AG04449 (cell line): Measurements from ENCODE around the gene HMHB1.

ENCODE experiments used
- CTCF ChIA-PET: fragments of 350-600 bp; formaldehyde crosslinking; extraction: SDS; loops from one replicate; lab custom pipeline; 2021; ENCODE audit warnings: antibody characterized with exemption; lab: Yijun Ruan, JAX
- POLR2A ChIA-PET: fragments of 400-600, 350-600 bp; formaldehyde crosslinking; extraction: SDS; loops from one replicate; lab custom pipeline; 2020; ENCODE audit warnings: antibody characterized with exemption, inconsistent platforms; lab: Yijun Ruan, JAX
- DNase-seq: peaks from one replicate; pipeline ENCODE4 v3.0.0-alpha.2; 2010; ENCODE audit warnings: low read depth, low spot score
- H3K4me3 ChIP-seq: 2 replicates; pipeline ENCODE4 v1.5.1; 2011; ENCODE audit warnings: low read depth, mild to moderate bottlenecking, control low read depth, low read length
- TF ChIP-seq, protein P1 (sequence below): IDR thresholded peaks from one replicate; pipeline ENCODE4 v1.5.1; 2011; ENCODE audit warnings: mild to moderate bottlenecking, moderate library complexity, low read length, control low read depth, inconsistent platforms; ENCODE audit not compliant: insufficient read depth; ENCODE audit errors: missing control alignments

The HMHB1 gene

DNA sequence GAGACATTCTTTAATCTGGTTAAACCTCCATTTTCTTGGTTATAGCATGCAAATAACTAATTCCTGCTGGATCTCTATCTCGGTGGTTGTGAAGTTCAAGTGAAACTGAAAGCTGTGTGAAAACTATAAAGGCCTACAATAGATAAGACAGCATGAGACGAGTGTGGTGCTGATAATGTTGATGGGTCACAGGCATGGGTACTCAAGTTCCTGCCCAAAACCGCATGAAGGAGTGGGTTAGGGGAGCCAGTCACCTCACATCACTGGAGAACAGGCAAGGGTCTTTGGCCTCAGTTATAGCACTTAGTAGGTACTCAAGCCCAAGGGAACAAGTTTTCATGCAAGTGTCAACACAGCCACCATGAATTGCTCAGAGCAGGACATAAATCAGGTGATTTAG lies 16.7 kb downstream of the HMHB1 start:
- POLR2A ChIA-PET, result no interaction called here
- no peak overlapping the region for H3K4me3 ChIP-seq
- TF ChIP-seq, protein P1, sequence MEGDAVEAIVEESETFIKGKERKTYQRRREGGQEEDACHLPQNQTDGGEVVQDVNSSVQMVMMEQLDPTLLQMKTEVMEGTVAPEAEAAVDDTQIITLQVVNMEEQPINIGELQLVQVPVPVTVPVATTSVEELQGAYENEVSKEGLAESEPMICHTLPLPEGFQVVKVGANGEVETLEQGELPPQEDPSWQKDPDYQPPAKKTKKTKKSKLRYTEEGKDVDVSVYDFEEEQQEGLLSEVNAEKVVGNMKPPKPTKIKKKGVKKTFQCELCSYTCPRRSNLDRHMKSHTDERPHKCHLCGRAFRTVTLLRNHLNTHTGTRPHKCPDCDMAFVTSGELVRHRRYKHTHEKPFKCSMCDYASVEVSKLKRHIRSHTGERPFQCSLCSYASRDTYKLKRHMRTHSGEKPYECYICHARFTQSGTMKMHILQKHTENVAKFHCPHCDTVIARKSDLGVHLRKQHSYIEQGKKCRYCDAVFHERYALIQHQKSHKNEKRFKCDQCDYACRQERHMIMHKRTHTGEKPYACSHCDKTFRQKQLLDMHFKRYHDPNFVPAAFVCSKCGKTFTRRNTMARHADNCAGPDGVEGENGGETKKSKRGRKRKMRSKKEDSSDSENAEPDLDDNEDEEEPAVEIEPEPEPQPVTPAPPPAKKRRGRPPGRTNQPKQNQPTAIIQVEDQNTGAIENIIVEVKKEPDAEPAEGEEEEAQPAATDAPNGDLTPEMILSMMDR, result no peak
- DNase-seq, result no peak
- CTCF ChIA-PET, result interaction anchor here (1.2 to 5.9 kb wide), 4 partner anchors 9 to 313 kb away, joined by 3 to 38 read pairs (median 4); no protein-coding TSS in a partner anchor

DNA sequence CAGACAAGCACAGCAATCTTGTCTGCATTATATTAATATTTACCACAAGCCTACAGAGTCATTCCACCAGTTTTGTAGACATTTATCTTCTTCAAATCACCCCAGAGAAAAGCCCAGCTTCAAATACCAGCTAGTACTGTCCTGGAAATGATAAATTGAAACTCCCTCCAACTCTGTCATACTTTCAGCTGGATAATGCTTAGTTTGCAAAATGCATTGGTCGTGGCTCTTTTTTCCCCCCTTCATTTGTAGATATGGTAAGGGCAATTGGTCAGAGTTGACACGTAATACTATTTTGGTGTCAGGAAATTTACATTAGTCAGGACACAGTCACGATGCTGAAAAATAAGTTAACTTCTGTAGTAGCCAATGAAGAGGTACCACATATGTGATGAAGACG lies 21.2 kb downstream of the HMHB1 start:
- no peak for DNase-seq
- TF ChIP-seq, protein P1, result no peak
- no peak overlapping the region for H3K4me3 ChIP-seq
- POLR2A ChIA-PET, result no interaction called here
- CTCF ChIA-PET, result interaction anchor here (1.1 to 2.0 kb wide), 4 partner anchors 9 to 309 kb away, joined by 4 to 6 read pairs (median 4); no protein-coding TSS in a partner anchor

DNA sequence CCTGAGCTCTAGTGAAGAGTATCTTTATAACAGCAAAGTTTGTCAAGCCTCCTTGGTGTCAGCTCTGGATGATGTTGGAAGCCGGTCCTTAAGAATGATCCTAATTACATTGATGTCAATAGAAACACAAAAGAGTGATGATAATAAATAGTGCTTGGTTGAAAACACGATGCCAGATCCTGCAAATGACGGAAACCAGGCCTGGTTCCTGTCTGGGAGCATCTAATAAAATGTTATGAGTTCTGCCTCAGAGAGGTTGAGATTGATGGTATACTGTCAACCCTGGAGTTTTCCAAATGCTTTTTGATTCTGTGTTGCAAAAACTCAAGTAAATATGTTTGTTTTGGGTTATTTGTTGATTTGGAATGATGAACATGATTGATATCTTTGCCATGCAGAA lies 23.3 kb downstream of the HMHB1 start:
- ChIA-PET CTCF (no interaction called here), POLR2A (interaction anchor here (0.6 kb wide), 1 partner anchor 132 kb away, joined by 4 read pairs; no protein-coding TSS in a partner anchor)
- no peak for DNase-seq
- H3K4me3 ChIP-seq, result no peak overlapping the region
- TF ChIP-seq, protein P1, result no peak

DNA sequence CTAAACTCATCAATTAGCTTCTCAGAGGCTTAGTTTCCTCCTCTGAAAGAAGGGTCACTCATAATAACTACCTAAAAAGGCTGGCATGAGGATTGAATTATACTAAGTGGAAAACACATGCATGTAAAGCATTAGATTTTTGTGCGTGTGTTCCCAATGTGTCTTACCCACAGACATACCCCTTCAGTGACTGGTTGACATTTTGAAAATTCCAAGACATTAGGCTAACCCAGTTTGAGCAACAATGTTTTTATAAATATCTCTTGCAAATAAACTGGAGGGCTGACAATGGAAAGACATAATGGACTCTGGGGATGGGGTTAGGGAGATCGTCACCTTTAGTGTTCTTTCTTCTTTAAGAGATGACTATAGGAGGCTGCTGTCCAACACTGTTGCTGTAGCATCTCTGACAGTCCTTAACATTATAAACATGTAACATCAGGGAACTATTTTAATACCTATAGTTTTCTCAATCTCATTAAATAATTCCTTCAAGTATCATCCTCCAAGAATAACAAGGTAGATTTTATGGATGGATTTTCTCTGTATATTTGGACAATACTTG lies 24.3 kb downstream of the HMHB1 start:
- DNase-seq, result no peak
- CTCF ChIA-PET, result interaction anchor here (1.1 to 4.1 kb wide), 3 partner anchors 9 to 305 kb away, joined by 4 to 38 read pairs (median 8); no protein-coding TSS in a partner anchor

DNA sequence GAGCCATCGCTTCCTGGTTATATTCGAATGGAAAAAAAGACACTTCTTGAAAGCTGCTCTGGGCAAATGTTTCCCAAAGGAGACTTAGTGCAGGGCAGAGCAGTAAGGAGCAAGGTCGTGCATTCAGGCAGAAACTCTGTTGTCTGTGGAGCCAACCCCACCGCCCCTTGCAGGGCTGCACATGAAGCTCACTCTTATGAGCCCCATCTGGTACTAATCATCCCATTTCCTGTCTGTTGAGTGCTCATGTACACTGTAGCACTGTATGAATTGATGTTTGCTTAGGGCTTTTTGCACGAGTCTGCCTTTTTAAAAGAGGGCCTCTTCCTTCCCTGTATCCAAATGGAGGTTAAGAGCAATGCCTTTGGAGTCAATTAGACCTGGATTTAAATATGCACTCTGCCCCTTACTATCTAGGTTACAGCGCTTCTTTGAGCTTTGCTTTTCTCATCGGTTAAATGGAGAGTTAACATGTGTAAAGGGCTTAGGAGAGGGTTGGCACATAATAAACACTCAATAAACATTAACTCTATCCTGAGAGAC lies 25.4 kb downstream of the HMHB1 start:
- no peak overlapping the region for H3K4me3 ChIP-seq
- DNase-seq, result peak; percentile 42
- ChIA-PET CTCF (interaction anchor here (1.1 to 4.1 kb wide), 3 partner anchors 10 to 304 kb away, joined by 4 to 38 read pairs (median 8); no protein-coding TSS in a partner anchor), POLR2A (no interaction called here)
- TF ChIP-seq, protein P1, result no peak

More for the DNA sequence above, 24.3 kb downstream of the HMHB1 start:
- H3K4me3 ChIP-seq, result no peak overlapping the region
- TF ChIP-seq, protein P1, result no peak
- POLR2A ChIA-PET, result no interaction called here

DNA sequence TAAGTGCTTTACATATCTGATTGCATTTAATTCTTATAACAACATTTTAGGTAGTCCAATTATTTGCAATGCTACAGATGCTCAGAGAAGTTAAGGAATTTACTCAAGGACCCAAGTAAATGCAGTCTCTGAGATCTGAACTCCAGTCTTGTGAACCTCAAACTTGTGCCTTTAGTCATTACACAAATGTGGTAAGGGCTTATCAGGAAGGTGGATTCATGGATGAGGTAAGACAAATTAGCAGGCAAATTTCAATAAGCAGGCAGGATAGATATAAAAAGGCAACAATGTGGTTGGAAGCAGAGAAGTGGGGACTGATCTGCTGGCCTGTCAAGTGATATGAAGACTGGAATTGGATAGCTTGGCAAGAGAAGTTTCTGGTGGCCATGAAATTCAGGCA lies 29.5 kb downstream of the HMHB1 start:
- CTCF ChIA-PET, result interaction anchor here (1.1 kb wide), 1 partner anchor 127 kb away, joined by 3 read pairs; no protein-coding TSS in a partner anchor
- TF ChIP-seq, protein P1, result no peak
- POLR2A ChIA-PET, result no interaction called here
- no peak overlapping the region for H3K4me3 ChIP-seq
- no peak for DNase-seq
